OCI-M2 (cell line): ENCODE measurements around the gene KIF25.

Experiments used
- DNase-seq: peaks from one replicate; lab custom pipeline; 2025; ENCODE audit not compliant: unreplicated experiment; lab: John Stamatoyannopoulos, UW

Gene KIF25

DNA sequence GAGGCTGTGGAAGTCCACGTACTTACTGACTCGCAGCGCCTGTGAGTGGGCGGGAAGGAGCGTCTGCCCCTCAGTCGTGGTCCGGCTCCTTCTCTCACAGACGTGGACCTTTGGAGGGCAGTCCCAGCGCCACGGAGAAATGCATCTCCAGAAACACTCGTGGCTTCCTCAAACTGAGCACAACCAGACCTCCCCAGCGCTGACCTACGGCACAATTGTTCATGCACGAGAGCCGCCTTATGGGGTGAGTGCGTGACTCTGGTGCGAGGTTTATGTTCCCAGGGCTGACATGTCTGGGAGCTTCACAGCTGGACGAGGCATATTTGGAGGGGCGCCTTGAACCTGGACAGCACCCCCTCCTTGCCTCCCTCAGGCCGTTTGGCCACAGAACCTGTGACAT, 51.8 kb downstream of the KIF25 start:
- DNase-seq: no peak

DNA sequence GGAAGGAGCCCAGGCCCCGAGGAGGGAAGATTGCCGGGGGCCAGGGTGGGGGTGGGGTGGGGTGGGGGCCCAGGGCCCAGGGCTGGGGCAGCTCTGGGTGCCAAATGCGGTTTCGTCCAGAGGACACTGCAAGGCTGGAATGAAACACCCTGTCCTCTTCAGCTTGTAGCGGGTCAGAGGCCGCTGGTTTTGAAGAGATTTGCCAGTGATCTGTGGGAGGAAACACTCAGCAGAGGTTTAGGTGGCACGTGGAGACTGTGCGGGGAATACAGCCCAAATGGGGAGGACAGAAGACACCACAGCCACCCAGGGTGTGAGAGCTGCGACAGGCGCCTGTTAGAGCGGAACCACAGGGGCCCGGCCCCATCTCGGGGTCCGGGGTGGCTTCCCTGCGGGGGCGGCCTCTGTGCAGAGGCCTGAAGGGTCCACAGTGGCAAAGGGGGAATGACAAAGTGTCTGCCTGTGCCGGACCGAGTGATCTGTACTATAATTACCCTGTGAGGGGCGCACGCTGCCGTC, 52.3 kb downstream of the KIF25 start:
- no peak for DNase-seq

GRCh38 chr6:168050225-168050880, 52.9 kb downstream of the KIF25 start:
- no peak for DNase-seq

DNA sequence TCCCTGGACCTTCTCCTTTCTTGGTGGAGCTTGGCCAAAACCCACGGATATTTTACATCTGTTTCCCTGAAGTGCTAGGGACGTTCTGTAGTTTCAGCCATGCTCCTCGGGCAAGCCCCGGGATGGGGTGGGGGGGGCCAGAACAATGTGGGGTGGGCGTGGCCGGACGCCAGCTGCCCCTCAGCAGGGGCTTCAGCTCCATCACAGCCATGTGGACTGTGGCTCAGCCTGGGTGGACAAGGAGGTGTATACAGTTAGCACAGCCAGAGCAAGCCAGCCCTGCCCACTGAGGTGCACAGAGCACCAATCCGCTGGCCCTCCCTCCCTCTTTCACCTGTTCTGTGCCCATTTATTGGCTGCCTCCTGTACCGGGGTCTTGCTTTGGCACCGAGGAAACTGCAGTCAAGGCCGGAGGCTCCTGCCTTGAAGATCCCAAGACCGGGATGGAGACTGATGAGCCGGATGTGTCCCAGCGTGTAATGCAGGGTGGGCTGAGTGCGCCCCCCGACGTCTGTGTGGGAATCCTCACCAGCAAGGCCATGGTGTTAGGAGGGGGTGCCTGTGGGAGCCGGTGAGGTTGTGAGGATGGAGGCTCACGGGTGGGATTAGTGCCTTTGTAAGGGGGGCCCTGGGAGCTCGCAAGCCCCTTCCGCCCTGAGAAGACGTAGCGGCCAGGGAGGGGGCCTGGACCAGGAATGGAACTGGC, 53.6 kb downstream of the KIF25 start:
- DNase-seq: no peak

- no peak for DNase-seq
These were observed 54.2 kb downstream of the KIF25 start for GRCh38 chr6:168051648-168052047.

DNA sequence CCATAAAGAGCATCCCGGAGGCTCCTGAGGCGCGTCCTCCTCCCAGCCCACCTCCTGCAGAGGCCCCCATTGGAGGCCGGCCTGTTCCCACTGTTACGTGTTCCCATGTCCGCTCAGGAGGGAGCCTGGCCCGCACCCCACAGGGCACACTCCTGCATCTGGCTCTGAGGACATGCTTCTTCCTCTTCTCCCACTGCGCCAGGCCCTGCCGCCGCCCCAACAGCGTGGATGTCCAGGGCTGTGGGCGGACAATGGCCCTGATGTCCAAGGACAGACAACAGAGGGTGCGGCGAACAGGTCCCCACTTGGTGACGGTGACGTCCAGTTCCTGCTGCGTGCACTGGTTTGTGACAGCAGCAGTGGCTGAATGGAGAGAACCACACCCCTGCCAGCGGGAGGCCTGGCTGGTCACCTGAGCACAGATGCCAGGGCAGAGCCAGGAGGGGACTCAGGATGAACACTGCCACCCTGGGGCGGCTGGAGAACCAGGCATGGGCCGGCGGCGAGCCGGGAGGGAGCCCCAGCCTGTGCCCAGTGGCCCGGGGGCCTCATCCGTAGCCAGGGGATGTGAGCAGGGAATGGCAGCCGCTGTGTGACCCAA, 54.9 kb downstream of the KIF25 start:
- no peak for DNase-seq

DNA sequence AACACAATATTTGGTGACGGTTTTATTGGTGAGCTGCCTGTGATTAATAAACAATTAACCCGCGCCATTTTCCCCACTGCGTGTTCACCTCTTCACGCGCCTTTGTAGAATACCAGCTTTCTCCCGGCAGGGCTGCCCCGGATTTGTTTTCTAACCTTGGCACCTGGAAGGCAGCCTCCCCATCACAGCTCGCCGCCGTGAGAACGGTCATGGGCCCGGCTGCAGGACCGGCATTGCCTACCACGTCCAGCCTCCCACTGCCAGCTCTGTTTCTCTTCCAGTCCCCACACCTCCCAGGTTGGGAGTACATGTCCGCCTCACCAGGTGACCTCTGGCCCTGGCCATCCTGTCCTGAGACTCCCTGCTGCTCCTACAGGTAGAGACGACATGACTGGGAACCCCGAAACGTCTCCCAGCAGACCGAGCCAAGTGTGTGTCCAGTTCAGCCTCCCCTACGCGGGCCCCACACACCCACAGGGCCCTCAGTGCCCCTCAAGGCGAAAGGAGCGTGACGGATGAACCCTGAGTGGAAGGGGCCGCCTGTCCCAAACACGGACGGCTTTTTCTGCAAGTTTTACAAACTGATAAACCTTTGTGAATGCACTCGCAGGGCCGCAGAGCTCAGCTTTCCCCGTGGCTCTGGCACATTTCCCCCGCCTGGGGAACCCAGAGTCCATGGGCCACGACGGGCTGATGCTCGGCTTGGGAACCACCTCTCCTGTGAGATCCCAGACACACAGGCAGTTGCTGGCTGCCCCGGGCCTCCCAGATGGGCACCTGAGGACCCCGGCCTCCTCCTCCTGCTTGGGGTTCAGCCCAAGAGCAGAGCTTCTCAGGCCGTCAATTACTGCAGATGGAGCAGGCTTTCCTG, 55.9 kb downstream of the KIF25 start:
- no peak for DNase-seq

DNA sequence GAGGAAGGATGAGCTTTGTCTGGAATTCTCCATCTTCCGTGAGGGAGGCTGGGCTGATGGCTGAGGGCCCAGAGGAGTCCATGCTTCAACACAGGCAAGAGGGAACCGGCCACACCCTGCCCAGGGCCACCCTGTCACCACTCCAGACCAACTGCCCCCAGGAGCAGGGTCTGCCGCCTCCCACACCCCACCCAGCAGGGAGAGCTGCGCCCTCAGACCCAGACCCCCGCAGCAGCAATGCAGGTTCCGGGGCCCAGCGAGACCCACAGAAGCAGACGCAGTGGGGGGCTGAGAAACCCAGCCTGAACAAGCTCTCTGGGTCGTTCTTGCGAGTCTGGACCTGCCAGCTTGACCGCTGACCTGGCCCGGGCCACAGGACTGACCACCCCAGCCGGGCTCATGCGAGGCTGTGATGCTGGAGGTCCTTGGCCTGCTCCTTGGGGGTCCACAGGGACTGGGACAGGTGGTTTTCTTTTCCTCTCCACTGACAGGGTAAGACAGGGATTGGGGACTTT, 56.5 kb downstream of the KIF25 start:
- no peak for DNase-seq

GRCh38 chr6:168054765-168055560, 57.5 kb downstream of the KIF25 start:
- DNase-seq: no peak

- no peak for DNase-seq
These were observed 58.4 kb downstream of the KIF25 start for GRCh38 chr6:168055696-168056489.

DNA sequence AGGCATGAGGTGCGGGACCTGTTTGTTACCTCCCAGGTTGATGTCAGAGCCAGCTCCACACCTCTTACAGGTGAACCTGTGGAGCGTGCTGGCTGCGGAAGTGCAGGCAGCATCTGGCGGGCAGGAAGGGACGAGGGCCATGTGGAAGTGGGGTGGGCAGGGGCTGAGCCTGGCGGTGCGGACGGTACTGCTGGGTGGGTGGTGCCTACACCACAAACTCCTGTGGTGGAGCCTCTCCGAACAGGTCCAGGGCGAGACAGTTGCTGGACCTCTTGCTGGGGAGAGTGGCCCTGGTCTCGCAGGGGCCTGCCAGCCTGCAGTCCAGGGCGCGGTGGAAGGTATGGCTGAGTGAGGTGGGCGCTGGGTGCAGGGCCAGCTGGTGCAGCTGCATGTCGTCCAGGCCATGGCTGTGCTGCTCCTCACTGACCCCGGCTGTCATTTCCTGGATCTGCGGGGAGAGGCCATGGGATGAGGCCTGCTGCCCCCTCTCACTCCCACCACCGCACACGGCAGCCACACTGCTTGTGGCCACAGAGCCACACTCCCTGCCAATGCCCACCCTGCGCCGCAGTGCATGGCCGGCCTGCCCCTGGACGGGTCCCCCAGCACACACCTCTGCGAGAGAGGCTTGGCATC, 59.5 kb downstream of the KIF25 start:
- no peak for DNase-seq

DNA sequence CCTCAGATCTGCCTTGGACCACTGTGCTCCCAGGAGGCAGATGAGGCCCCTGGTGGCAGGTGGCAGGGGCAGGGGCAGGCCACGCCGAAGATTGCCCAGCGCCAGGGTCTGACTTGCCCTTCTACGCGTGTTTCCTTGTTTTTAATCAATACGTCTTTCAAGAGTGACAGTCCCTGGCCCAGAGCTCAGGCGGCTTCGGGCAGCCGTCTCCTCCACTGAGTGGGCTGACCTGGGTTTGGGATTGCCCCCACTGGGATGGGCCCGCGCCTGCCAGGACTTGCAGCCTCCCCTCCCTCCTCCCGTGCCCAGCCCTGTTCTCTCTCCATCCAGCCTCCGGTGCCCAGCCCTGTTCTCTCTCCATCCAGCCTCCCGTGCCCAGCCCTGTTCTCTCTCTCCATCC, 60.4 kb downstream of the KIF25 start:
- no peak for DNase-seq

- no peak for DNase-seq
These were observed 61.5 kb downstream of the KIF25 start for GRCh38 chr6:168058691-168059551.

DNA sequence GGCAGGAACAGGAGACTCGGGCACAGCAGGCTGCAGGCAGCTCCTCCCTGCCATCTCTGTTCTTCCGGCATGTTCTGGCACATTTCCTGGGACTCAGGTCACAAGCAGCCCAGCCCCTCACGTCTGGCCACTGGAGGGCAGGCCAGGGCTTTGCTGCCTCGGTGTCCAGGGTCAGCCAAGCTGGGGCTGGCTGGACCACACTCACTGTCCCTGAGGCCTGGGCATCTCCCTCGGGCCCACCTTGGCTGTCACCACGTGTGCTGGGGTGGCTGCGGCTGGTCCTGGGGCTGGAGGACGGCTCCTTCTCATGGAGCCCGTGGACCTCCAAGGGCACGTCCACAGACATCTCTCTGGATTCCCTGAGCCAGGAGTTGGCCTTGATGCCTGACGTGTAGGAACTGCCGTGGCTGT, 63.1 kb downstream of the KIF25 start:
- DNase-seq: no peak

DNA sequence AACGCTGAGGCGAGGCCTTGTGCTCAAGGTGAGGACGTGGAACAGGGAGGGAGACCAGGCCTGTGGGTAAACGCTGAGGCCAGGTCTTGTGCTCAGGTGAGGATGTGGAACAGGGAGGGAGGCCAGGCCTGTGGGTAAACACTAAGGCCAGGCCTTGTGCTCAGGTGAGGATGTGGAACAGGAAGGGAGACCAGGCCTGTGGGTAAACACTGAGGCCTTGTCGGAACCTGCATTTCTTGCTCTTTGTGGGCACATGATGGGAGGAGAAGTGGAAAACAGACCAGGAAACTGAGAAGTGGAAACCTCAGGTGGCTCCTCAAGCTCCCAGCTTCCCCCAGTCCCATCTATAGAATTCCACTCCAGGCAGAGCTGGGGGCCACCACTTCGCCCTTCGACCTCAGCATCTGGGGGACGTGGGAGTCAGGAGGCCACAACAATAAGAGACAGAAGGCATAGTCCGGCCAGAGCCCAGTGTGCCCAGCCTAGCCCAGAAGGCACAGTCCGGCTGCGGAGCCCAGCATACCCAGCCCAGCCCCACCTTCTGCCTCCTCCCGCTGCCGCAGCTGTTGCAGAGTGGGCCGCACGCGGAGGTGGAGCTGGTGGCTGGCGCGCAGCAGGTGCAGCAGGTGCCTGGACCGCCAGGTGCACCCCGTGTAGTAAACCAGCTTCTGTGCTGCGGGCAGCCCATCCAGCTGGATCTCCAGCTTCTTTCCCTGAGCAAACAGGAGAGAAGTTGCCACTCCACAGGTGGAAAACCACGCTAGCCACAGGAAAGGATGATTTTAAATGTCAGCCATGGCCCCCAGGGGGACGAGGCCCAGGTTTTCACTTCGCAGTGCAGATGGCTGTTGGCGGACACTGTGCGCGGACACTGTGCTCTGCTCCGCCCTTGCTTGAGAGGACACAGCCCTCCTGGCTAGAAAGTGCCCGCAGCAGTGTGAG, 64.1 kb downstream of the KIF25 start:
- DNase-seq: no peak

DNA sequence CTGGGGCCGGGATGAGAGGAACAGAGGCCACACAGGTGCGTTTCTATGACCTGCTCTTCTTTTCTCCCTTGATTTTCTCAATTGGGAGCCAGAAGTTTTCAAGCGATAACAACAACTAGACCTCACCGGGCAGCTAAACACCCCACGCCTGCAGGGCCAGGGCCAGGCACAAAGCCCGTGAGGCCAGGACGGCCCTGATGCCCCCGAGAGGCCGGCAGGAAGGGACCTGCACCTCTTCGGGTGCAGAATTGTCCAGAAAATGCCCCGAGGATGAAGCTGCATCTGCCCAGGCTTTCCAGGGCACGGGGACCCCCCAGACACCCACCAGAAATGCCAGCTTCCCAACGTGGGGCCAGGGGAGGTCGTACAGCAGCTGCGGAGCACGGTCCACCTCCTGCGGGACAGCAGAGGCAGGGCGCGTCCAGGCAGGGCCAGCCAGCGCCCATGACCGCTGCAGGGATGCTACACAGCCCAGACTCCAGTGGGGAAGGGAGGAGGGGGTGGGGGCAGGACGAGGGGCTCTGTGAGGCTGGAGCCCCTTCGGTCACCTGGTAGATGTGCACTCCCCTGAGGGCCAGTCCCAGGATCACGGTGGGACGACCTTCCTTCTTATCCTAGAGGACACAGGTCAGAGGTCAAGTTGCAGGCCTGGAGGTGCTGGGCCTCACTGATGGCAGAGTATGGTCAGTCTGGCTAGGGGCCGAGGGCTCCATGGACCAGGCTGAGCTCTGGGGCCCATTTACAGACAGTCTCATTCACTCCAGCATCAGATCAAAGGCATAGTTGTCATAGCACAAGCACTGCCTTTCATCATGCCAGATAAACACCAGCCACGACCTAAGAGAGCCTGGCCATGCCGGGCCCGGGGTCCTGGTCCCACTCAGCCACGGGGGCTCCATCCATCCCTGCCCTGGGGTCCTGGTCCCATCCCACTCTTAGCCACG, 65.1 kb downstream of the KIF25 start:
- DNase-seq: no peak
